GM19438 (cell line): ENCODE measurements around the gene CDH4.

Experiments
- ATAC-seq: cut with Tn5 transposase; IDR thresholded peaks from one replicate; pipeline ENCODE4 v1.9.1; 2021; ENCODE audit warnings: low read depth; ENCODE audit not compliant: unreplicated experiment

CDH4 gene

GRCh38 chr20:61584851-61585250 is 332.8 kb downstream of the CDH4 start:
- ATAC-seq = no peak

- no peak for ATAC-seq
These were observed 333.7 kb downstream of the CDH4 start for GRCh38 chr20:61585764-61586163.

DNA sequence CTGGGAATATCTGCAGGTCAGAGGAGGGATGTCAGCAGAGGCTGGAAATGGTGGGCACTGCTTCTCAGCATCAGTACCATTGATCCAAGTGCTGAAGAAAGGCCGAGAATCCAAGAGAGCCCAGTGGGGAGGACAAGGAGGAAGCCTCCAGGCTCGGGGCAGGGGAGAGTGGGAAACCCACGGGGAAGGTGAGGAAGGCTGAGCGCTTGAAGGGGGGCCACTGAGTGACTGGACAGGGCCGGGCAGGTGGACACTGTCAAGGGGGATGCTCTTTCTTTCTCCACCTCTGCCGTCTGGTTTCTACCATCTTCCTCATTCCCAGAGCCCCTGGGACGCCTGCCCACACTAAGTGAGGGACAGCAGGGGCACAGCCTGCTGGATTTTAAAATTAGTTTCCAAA is 335.0 kb downstream of the CDH4 start:
- no peak for ATAC-seq

DNA sequence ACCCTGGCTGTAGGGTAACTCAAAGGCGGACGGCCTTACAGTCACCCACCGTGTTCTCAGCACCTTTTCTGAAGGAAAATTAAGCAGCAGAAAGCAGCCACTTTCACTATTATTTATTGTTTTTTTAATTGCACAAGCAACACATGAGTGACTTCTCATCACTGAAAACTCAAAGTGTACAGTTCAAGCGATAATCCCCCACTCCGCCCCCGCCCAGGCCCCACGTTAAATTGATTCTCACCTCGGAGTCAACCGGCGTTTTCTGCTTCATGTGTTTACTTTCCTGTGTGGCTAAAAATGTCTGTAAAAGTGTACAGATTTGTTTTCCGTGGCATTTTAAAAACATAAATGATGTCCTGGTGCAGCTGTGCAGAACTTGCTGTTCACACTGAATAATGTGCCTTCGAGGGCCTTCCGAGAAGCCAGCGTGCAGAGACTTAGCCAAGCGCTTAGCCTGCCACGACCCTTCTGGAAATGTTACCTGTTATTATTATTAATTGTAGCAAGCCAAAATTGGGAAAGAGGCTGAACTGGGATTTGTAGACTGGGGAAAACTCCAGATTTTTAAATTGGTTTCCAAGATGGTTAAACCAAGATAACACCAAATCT is 335.7 kb downstream of the CDH4 start:
- ATAC-seq = no peak

DNA sequence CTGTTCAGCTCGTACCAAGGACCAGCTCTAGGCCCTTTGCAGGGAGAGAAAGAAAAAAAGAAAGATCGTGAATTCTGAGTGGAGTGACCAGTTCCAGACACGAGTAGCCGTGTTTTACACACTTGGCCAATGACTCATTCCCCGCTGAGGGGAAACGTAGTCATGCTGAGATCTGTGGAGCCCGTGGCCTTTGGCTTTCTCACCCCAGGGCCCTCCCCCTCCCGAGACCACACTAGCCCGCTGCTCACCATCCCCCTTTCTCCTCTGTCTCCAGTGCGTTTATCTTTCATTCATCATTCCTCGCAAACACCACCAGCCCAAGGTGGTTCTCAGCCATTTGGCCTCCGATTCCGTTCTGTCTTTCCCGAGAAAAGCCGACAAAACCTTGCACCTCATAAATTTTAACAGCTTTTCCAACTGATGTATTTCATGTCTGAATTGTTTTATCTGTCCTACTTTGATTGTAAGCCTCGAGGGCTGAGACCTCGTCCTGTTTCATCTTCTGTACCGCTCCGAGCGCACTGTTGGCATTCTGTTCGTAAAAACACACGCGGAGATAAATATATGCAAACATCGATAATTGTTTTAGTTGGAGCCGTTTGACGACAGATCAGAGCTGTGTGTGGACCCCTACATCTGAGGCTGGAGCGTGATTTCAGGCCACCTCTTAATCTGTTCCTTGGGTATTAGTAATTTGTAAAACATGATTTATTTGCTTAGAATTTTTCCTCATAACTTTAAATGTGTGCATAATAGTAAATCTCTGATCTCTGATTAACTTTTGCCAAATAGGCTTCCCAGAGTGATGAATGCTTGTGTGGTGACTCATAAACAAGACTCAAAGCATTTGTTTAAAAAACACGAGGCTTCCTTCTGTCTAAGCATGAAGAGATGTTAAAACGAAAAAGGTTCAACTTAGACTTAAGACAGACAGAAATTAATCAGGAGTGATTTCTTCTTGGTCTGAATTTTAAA is 336.6 kb downstream of the CDH4 start:
- no peak for ATAC-seq

- ATAC-seq = no peak
These were observed 338.2 kb downstream of the CDH4 start for GRCh38 chr20:61590236-61590635.

DNA sequence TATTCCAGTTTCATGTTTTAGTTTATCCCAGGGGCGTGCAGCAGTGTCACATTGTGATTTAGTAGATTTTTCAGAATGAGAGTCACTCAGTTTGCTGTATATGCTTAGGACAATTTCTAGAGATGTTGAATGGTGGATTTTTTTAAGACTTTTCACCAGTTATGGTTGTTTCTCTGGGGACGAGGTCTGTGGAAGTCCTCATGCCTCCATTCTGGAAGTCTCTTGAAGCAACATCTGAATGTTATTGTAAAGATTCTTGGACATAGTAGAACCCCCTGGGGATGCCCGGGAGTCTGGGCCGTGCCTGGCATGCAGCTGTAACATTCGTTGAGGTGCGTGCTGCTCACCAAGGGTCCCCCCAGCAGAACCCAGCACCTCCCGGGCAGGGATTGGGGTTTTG is 341.5 kb downstream of the CDH4 start:
- no peak for ATAC-seq

DNA sequence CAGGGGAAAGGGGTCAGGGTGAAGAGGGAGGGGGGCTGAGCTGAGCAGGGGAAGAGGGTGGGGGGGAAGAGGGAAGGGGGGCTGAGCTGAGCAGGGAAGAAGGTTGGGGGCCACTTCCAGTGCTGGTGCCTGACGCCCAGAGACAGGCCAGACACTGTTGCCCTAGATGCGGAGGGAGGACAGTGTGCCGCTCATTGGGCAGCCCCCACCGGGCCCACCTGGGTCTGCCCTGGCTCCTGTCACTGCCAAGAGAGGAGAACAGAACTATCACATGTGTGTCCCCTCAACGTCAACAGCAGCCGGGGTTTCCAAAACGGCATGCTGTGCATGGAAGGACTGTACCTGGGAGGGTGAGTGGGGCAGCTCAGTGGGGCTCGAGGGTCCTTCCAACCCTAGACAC is 342.1 kb downstream of the CDH4 start:
- ATAC-seq = no peak

DNA sequence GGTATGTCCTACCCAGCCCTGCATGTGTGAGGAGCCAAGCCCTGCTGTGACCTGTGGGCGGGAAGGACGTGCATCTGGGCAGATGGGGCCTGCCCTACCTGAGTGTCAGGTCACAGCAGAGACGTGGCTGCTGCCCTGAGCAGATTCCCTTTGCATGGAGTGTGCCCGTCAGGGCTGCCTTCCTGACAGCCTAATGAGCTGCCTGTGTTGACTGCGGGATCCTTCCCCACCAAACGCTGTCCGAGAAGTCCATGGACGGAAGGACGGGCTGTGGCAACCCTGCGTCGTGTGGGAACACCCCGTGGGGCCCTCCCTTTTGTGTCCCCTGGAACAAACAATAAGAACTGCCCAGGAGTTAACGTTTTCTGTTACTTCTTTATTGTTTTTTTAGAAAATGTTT is 343.2 kb downstream of the CDH4 start:
- ATAC-seq = no peak

DNA sequence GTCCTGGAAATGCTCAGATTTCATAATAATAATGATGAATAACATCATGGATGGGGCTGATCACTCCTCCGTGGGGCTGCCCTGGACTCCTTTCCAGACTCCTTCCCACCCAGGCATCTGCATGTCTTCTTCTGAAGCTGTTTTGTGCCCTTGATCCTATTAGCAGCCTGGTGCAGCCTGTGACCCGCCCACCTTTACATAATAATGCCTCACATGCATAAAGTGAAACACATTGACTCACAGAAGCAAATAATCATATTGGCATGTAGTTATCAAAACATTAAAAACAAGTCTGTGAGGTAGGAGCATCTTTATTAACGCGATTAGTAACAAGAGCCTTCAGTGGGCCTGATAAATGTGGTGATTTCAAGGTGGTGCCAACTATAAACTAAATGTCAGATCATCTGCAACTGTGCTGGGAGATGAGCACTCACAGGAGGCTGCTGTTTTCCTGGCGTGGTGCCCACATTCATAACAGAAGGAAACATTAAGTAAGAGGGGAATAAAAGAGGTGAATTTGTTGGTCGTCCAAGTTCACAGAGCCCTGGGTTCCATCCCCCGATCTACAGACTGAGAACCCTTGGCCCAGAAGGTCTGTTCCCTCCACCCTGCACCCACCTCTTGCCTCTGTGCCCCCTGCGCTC is 344.7 kb downstream of the CDH4 start:
- no peak for ATAC-seq

GRCh38 chr20:61597996-61598395 is 345.9 kb downstream of the CDH4 start:
- ATAC-seq = no peak

GRCh38 chr20:61598586-61598985 is 346.5 kb downstream of the CDH4 start:
- ATAC-seq = no peak

GRCh38 chr20:61599061-61599531 is 347.0 kb downstream of the CDH4 start:
- no peak for ATAC-seq

DNA sequence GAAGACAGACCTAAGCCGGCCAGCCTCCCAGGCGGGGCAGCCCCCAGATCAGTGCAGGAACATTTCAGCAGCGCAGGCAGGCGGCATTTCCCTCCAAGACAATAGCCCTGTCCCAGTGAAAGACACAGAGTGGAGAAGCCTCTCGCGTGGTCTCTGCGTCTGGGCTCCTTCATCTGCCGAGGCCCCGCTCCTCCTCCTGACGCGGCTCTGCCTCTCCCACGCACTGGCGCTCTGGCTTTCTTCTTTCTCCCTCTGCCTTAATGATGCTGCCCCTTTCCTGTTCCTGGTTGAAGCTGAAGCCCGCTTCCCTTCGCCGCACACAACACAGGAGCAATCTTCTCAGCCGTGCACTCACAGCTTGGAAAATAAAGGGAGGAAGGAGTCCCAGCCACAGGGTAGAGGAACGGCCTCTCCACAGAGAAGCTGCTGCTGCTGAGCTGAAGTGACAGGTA is 347.5 kb downstream of the CDH4 start:
- ATAC-seq = no peak

DNA sequence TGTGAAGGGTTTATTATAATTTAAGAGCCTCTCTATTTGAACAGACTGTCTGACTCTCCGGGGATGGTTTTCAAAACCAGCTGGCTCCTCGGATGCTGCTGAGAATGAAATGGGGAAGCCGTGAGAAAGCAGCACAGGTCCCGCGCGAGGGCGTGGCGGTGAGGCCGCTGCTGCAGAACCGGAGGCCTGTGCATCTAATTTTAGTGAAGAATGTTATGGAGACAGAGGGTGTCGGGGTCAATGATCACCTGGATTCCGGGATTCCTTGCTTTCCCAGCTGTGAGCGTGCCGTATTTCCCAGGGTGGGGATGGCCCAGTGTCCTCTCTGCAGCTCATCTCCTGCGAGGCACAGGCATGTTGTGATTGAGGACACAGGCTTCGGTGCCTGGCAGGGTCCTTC is 348.0 kb downstream of the CDH4 start:
- ATAC-seq = no peak

GRCh38 chr20:61601361-61601760 is 349.3 kb downstream of the CDH4 start:
- no peak for ATAC-seq

DNA sequence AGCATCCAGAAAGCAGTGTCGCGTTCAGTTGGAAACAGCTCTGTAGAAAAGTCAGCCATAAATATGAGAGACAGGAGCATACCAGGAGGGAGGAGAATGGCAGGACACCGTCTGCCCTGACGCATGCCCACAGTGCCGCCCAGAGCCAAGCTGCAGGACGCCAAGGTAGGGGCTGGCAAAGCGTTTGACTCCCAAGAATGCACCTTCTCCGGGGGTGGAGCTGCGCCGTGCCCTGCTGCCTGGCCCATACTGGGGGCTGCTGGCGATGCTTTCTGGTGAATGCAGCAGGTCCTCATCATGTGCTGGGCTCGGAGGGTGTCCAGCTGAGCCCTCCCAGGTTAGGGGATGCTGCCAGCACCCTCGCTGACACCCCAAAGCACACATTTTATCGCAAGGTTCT is 349.8 kb downstream of the CDH4 start:
- no peak for ATAC-seq

DNA sequence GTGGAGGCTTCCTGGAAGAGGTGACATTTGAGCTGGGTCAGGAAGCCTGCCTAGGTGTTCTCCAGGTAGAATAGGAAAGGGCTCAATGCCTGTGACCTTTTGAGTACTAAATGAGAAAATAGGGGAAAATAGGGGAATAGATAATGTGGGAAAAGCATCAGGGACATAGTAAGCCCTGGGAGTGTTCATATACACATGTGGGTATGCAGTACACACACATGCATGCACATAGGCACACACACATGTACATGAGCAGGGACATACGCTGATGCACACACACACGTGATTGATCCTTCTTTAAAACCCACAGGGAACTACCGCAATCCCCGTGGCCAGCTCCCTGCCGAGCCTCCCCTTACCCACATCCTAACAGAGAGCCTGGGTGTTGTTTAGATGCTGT is 351.7 kb downstream of the CDH4 start:
- ATAC-seq = no peak

- ATAC-seq = no peak
These were observed 352.5 kb downstream of the CDH4 start for GRCh38 chr20:61604549-61604948.

- ATAC-seq = no peak
These were observed 353.2 kb downstream of the CDH4 start for GRCh38 chr20:61605283-61605682.

DNA sequence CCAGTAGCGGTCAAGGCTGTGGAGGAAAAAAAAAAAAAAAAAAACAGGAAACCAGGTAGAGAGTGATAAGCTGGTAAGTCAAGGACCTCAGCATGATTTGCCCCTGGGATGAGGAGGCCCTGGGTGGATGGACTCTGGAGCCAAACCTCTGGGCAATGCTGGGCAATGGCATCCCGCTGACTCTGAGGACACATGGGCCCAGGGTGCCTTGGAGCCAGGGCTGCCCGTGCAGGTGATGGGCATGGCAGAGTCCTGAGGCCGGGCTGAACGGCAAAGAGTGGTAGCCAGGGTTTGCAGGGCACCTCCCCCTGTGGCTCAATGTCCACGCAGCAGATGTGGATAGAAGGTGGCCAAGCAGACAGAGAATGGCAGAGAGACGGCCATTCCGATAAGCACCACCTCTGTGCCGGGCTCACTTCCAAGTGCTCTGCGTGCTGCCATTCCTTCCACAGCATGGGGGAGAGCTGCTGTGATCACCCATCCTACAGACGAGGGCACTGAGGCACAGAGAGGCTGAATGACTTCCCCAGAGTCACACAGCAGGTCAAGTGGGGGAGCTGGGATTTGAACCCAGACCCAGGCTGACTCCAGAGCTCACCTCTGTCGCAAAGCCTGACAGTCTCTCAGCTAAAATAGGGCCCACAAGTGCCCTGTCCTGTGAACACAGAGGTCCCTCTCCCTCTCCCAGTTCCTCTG is 353.9 kb downstream of the CDH4 start:
- ATAC-seq = no peak
